ENCODE results near the gene GYPC. TPM values are rescaled to one million over a fixed set of nuclear protein-coding genes. Genes with fewer than 3 reads are reported as not detected.

The GYPC gene
- polyA plus RNA-seq, 2 of the 4 experiments (the other 2 are of a cell fraction): not detected

DNA sequence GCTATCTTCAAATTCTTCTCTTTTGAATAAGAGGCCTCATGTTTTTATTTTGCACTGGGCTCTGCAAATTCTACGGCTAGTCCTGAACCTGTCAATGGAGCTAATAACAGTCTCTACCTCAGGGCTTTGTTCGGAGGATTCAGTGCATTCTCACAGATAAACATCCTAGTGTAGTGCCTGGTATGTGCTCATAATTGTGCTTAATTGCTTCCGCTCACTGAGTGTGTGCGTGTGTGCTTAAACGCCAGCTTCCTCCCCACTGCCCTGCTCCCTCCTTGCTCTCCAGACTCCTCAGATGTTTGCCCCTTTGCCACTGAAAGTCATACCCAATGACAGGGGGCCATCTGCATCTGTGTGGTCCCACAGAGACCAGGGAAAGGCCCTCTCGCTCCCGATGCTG lies 6.7 kb downstream of the GYPC start:
- TF ChIP-seq CBX8 (IDR thresholded peaks at IDR 0.05) (no peak), HOXB13 (CRISPR knock-in tag; IDR thresholded peaks at IDR 0.05; ENCODE audit: low read depth) (no peak), ZSCAN20 (CRISPR knock-in tag; IDR thresholded peaks at IDR 0.05) (no peak), RNF2 (IDR thresholded peaks at IDR 0.05; ENCODE audit: borderline replicate concordance, low read depth) (no peak), EHMT2 (IDR thresholded peaks at IDR 0.05; ENCODE audit: low read depth) (no peak), RFX5 (IDR thresholded peaks at IDR 0.05) (no peak), NFE2L2 (conservative IDR thresholded peaks at IDR 0.05; ENCODE audit: low read length) (no peak), MYC (IDR thresholded peaks at IDR 0.05; ENCODE audit: borderline replicate concordance, low read length) (no peak)
- TF ChIP-seq, protein P1, sequence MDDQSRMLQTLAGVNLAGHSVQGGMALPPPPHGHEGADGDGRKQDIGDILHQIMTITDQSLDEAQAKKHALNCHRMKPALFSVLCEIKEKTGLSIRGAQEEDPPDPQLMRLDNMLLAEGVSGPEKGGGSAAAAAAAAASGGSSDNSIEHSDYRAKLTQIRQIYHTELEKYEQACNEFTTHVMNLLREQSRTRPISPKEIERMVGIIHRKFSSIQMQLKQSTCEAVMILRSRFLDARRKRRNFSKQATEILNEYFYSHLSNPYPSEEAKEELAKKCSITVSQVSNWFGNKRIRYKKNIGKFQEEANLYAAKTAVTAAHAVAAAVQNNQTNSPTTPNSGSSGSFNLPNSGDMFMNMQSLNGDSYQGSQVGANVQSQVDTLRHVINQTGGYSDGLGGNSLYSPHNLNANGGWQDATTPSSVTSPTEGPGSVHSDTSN (IDR thresholded peaks at IDR 0.05): no peak
- Histone ChIP-seq H3K4me1 (no peaks in the 10 kb centered on the region), H3K27ac (no peak overlapping the region), H3K4me3 (no peak overlapping the region), H3K9me3 (no peaks in the 10 kb centered on the region), H3K4me2 (no peak overlapping the region)
- WGBS (ENCODE audit: missing lambda C conversion rate): 75% methylated on average over 7 of the region's 7 CpGs
- no peak for FAIRE-seq
- ChIA-PET POLR2A (no interaction called here), CTCF (no interaction called here)
- DNase-seq (ENCODE audit: low read depth in 1 of 2, low spot score in 1 of 2): no peak
- no peak for ATAC-seq

DNA sequence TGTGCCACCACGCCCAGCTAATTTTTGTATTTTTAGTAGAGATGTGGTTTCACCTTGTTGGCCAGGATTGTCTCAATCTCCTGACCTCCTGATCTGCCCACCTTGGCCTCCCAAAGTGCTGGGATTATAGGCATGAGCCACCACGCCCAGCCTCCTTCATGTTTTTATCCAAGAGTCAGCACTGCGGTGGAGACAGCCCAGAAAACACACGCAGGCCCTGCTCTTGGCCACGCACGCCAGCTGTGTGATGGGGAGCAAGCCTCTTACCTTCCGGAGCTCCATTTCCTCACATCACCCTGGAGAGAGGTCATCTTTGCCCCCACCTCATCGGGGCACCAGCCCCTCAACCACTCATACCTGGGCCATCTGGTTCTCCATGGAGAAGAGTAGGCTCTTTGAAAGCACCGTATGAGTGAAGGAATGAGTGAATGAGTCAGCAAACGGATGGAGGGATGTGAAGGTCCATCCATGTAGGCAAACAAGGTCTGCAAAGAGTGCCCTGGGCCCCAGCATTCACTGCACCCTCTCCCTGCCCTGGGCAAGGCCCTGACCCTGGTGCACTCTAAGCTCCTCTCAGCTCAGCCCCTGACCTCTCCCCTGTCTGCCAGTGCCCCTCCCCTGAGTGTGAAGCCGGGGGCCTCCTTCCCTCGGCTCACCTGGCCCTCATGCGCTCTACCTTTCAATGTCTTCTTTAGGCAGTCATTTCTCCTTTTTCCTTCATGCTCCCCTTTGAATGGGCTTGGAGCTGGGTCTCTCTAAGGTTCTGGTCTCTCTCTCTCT lies 7.4 kb downstream of the GYPC start:
- WGBS (ENCODE audit: missing lambda C conversion rate): 44% methylated on average over 13 of the region's 13 CpGs

DNA sequence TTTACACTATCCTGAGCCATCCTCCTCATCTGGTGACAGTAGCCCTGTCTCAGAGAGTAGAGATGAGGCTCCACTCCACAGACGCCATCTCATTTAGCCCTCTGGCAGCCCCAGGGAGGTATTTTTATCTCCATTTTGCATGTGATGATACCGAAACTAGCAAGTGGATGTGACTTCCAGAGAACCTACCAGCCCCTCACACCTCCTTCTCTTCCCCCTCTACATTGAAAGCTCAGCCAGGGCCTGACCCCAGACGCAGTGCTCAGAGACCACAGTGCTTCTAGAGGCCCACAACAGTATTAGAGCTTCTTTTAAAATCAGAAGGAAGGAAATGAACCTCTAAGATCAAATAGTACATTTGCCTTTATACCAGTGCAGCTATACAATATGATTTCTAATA lies 8.3 kb downstream of the GYPC start:
- POLR2A ChIA-PET: interaction anchor here (0.5 kb wide), 1 partner anchor 471 kb away, joined by 4 read pairs; no protein-coding TSS in a partner anchor
- Histone ChIP-seq H3K4me1 (no peaks in the 10 kb centered on the region), H3K27ac (no peak overlapping the region), H3K9me3 (no peaks in the 10 kb centered on the region), H3K4me3 (no peak overlapping the region), H3K4me2 (no peak overlapping the region)
- no peak for ATAC-seq
- no peak for DNase-seq (ENCODE audit: low read depth in 1 of 2, low spot score in 1 of 2)
- WGBS (ENCODE audit: missing lambda C conversion rate): 42% methylated on average over 3 of the region's 3 CpGs
- CTCF ChIA-PET: interaction anchor here (1.0 kb wide), 1 partner anchor 113 kb away, joined by 3 read pairs; no protein-coding TSS in a partner anchor
- no peak for FAIRE-seq
- no peak for TF ChIP-seq RAD21 (conservative IDR thresholded peaks at IDR 0.05 in 1 of 2, IDR thresholded peaks at IDR 0.05 in 1 of 2)
- no peak for TF ChIP-seq TP53 (CRISPR knock-in tag; IDR thresholded peaks at IDR 0.05)
- no peak for TF ChIP-seq HDAC2 (IDR thresholded peaks at IDR 0.05)
- TF ChIP-seq TFCP2L1 (CRISPR knock-in tag; IDR thresholded peaks at IDR 0.05): no peak
- TF ChIP-seq ZC3H11A (IDR thresholded peaks at IDR 0.05): no peak
- TF ChIP-seq SREBF2 (IDR thresholded peaks at IDR 0.05): no peak
- TF ChIP-seq RCOR1 (IDR thresholded peaks at IDR 0.05; ENCODE audit: low read depth, low read length): no peak
- TF ChIP-seq GATA3 (IDR thresholded peaks at IDR 0.05; ENCODE audit: borderline replicate concordance): no peak
- no peak for TF ChIP-seq RFX5 (IDR thresholded peaks at IDR 0.05)
- TF ChIP-seq, protein P2, sequence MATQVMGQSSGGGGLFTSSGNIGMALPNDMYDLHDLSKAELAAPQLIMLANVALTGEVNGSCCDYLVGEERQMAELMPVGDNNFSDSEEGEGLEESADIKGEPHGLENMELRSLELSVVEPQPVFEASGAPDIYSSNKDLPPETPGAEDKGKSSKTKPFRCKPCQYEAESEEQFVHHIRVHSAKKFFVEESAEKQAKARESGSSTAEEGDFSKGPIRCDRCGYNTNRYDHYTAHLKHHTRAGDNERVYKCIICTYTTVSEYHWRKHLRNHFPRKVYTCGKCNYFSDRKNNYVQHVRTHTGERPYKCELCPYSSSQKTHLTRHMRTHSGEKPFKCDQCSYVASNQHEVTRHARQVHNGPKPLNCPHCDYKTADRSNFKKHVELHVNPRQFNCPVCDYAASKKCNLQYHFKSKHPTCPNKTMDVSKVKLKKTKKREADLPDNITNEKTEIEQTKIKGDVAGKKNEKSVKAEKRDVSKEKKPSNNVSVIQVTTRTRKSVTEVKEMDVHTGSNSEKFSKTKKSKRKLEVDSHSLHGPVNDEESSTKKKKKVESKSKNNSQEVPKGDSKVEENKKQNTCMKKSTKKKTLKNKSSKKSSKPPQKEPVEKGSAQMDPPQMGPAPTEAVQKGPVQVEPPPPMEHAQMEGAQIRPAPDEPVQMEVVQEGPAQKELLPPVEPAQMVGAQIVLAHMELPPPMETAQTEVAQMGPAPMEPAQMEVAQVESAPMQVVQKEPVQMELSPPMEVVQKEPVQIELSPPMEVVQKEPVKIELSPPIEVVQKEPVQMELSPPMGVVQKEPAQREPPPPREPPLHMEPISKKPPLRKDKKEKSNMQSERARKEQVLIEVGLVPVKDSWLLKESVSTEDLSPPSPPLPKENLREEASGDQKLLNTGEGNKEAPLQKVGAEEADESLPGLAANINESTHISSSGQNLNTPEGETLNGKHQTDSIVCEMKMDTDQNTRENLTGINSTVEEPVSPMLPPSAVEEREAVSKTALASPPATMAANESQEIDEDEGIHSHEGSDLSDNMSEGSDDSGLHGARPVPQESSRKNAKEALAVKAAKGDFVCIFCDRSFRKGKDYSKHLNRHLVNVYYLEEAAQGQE (IDR thresholded peaks at IDR 0.05): no peak
- no peak for TF ChIP-seq MAZ (IDR thresholded peaks at IDR 0.05; ENCODE audit: borderline replicate concordance, low read depth, low read length)
- TF ChIP-seq CBX8 (IDR thresholded peaks at IDR 0.05): no peak
- no peak for TF ChIP-seq MAFK (IDR thresholded peaks at IDR 0.05; ENCODE audit: partially characterized antibody)
- no peak for TF ChIP-seq HOXB13 (CRISPR knock-in tag; IDR thresholded peaks at IDR 0.05; ENCODE audit: low read depth)
- TF ChIP-seq, protein P3, sequence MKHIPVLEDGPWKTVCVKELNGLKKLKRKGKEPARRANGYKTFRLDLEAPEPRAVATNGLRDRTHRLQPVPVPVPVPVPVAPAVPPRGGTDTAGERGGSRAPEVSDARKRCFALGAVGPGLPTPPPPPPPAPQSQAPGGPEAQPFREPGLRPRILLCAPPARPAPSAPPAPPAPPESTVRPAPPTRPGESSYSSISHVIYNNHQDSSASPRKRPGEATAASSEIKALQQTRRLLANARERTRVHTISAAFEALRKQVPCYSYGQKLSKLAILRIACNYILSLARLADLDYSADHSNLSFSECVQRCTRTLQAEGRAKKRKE (CRISPR knock-in tag; IDR thresholded peaks at IDR 0.05; ENCODE audit: low read depth): no peak

More for the DNA sequence above, 7.4 kb downstream of the GYPC start:
- Histone ChIP-seq H3K4me2 (no peak overlapping the region), H3K4me1 (no peaks in the 10 kb centered on the region), H3K4me3 (no peak overlapping the region), H3K9me3 (no peaks in the 10 kb centered on the region), H3K27ac (no peak overlapping the region)
- DNase-seq (ENCODE audit: low read depth in 1 of 2, low spot score in 1 of 2) (no peak), ATAC-seq (no peak), FAIRE-seq (no peak)
- ChIA-PET CTCF (interaction anchor here (0.6 to 1.0 kb wide), 3 partner anchors 113 to 852 kb away, joined by 3 read pairs; no protein-coding TSS in a partner anchor), POLR2A (no interaction called here)
- no peak for TF ChIP-seq HOXB13 (CRISPR knock-in tag; IDR thresholded peaks at IDR 0.05; ENCODE audit: low read depth)
- no peak for TF ChIP-seq MYC (IDR thresholded peaks at IDR 0.05; ENCODE audit: borderline replicate concordance, low read length)
- no peak for TF ChIP-seq POLR2AphosphoS2 (conservative IDR thresholded peaks at IDR 0.05; ENCODE audit: low read length)
- TF ChIP-seq GATA3 (IDR thresholded peaks at IDR 0.05; ENCODE audit: borderline replicate concordance): no peak
- TF ChIP-seq, protein P4, sequence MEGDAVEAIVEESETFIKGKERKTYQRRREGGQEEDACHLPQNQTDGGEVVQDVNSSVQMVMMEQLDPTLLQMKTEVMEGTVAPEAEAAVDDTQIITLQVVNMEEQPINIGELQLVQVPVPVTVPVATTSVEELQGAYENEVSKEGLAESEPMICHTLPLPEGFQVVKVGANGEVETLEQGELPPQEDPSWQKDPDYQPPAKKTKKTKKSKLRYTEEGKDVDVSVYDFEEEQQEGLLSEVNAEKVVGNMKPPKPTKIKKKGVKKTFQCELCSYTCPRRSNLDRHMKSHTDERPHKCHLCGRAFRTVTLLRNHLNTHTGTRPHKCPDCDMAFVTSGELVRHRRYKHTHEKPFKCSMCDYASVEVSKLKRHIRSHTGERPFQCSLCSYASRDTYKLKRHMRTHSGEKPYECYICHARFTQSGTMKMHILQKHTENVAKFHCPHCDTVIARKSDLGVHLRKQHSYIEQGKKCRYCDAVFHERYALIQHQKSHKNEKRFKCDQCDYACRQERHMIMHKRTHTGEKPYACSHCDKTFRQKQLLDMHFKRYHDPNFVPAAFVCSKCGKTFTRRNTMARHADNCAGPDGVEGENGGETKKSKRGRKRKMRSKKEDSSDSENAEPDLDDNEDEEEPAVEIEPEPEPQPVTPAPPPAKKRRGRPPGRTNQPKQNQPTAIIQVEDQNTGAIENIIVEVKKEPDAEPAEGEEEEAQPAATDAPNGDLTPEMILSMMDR (IDR thresholded peaks at IDR 0.05): no peak
- no peak for TF ChIP-seq NR3C1 (IDR thresholded peaks at IDR 0.05)
- TF ChIP-seq CBX8 (IDR thresholded peaks at IDR 0.05): no peak
- TF ChIP-seq JUNB (IDR thresholded peaks at IDR 0.05): no peak
- no peak for TF ChIP-seq EHMT2 (IDR thresholded peaks at IDR 0.05; ENCODE audit: low read depth)
- TF ChIP-seq HOXA7 (CRISPR knock-in tag; IDR thresholded peaks at IDR 0.05): no peak
- no peak for TF ChIP-seq HOXB5 (CRISPR knock-in tag; IDR thresholded peaks at IDR 0.05)

Data from A549 (cell line).